Frontal cortex (tissue), 4 donors: Measurements from ENCODE around the gene SHC1. TPM values are rescaled to one million over a fixed set of nuclear protein-coding genes. Genes with fewer than 3 reads are reported as not detected.

Source experiments
- DNase-seq, 2 donors: peaks; one replicate each; pipeline ENCODE4 v3.0.0; 2012; ENCODE audit warnings: low spot score in 2 of 2
- FAIRE-seq: peaks from 2 replicates; lab custom pipeline; 2012; peaks lifted over from hg19 to GRCh38; lab: Jason Lieb, UNC
- total RNA-seq: library from RNA; depleted of rRNA; stranded (reverse); fragments of >200 nt; gene quantifications from one replicate; pipeline ENCODE4 v1.2.3, GENCODE V29; 2014
- donor health status: control.
- donor health status: control.
- donor health status: control.

The SHC1 gene
- total RNA-seq, 1 donor from 2014 or later = 6.9 TPM

DNA sequence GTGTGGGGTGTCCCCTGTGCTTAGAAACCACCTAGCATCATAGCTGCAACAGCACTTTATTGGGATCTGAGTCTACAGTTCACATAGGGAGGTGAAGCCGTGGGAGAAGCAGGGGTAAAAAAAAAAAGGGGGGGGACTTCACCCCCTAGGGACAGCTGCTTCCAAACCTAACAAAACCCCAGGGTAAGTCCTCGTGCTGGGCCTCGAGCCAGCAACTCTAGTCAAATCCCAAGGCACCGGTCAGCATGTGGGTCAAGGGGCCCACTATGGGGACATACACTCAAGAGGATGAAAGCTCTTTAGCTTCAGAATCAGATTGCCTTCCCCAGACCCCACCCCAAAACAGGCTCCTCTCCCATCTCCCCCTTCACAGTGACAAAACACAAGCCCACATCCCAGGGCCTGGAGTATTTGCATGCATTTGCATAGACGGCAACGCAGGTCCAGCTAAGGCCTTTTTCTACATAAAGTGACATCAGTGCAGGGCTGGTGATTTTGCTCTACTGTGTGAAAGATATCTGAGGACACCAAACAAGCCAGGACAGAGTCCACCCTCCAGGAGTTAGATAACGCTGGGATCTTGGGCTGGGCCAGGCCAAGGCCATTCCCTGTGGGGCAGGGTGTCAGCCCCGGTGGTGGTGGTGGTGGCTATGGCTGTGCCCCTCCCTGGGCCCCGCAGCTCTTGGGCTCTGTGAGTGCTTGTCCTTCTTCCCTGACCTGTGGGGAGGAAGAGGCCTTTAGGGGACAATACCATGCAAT lies 26.0 kb downstream of the SHC1 start:
- FAIRE-seq = no peak
- DNase-seq = no peak

DNA sequence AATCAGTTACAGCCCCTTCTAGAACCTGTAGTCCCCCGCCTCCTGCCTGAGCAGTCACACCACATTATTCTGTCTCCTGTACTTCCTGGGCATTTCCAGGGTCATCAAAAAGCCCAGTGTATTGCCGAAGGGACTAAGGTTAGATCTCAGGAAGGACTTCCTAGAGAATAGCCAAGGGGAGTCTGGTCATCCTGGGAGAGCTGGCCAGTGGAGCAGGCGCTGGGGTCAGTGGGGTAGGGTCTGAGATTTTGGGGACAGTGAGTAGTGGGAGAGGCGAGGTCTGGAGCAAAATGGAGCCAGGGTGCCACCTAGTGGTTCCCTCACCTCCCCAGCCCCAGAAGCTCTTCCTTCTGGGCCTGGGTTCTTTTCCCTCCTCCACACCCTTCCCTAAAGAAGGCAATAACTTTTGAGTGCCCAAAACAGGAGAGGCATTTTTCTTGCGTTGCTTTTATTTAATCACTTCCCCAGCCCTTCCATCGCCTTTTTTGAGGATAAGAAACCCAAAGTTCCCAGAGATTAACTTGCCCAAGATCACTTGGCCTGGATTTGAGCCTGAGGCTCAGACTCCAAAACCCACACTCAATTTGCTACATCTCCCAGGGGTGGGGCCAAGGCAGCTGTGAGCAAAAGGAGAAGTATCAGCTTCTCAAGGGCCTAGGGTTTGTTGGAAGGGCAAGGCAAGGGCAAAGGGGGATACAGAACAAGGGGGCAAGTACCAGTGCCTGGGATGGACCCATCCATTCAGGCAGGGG lies 26.7 kb downstream of the SHC1 start:
- DNase-seq (peak in 1 of 2 donors; percentile 57), FAIRE-seq (no peak)

GRCh38 chr1:154941333-154942013 lies 29.1 kb downstream of the SHC1 start:
- DNase-seq (no peak), FAIRE-seq (no peak)

DNA sequence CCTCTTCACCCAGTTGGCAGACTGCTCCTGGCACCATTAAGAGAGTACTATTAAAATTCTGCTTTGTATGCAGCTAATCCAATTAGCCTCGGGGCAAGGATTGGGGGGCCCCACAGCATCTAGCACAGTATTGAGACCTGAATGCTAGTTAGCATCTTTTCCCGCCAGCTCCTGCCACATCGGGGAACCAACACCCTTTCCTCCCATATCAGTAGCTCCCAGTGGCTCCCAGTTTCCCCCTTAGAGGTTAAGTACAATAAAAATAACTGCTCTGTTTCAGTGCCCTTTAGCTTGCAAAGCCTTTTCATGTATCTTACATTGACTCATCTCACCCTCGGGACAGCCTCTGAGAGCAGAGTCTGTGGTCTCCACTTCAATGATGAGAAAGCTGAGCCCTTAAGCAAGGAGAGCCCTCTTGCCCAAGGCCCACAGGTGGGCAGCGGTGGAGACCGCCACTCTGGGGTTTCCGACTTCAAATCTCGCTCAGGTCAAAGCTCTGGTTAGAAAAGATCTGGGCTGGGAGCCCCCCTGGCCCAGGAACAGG lies 29.8 kb downstream of the SHC1 start:
- FAIRE-seq = no peak
- DNase-seq = no peak

- no peak for FAIRE-seq
- no peak for DNase-seq
Observed at GRCh38 chr1:154940213-154940560, 30.4 kb downstream of the SHC1 start.

DNA sequence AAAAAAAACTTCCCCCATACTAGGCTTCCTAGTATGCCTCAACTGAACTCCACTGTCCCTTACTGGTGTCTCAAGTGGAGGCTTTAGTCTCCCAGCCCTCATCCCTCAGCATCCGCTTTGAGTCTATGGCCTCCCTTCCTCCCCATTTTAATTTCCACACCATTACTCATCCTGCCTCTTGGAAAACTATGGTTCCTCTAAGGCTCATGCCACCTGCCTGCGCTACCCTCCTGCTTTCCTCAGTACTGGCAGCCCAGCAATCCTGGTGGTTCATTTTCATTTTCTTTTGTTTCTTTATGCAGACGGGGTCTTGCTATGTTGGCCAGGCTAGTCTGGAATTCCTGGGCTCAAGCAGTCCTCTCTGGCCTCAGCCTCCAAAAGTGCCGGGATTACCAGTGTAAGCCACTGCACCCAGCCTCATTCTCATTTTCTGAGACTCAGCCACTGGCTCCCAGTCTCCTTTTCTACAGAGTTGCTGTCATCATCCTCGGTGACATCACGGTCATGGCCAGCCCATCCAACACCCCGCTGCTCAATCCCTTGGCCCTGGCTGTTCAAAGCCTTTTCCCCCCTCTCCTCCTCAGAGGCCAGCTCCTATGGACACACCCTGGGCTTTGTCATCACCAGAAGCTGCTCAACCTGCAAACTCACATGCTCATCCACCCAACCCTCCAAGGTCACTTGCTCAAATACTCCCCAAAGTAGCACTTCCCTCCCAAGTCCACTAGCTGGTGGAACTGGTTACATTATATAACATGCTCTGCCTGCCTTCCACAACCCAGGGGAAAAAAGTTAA lies 31.7 kb downstream of the SHC1 start:
- DNase-seq = no peak
- FAIRE-seq = no peak

DNA sequence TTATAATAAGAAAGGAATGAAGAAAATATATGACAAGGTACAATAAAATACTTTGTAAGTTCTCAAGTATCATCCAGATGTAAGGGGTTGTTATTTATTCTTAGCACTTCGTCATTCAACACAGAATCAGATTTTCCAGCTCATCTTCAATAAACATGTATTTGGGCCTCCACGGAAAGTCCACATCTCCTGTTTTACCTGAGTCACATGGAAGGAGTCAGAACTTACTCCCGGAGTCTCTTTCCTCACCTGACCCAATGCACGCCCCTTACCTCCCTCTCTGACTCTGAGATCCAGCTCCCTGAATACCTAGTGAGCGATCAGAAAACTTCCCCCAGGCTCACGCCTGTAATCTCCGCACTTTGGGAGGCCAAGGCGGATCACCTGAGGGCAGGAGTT lies 32.6 kb downstream of the SHC1 start:
- no peak for DNase-seq
- FAIRE-seq = no peak

DNA sequence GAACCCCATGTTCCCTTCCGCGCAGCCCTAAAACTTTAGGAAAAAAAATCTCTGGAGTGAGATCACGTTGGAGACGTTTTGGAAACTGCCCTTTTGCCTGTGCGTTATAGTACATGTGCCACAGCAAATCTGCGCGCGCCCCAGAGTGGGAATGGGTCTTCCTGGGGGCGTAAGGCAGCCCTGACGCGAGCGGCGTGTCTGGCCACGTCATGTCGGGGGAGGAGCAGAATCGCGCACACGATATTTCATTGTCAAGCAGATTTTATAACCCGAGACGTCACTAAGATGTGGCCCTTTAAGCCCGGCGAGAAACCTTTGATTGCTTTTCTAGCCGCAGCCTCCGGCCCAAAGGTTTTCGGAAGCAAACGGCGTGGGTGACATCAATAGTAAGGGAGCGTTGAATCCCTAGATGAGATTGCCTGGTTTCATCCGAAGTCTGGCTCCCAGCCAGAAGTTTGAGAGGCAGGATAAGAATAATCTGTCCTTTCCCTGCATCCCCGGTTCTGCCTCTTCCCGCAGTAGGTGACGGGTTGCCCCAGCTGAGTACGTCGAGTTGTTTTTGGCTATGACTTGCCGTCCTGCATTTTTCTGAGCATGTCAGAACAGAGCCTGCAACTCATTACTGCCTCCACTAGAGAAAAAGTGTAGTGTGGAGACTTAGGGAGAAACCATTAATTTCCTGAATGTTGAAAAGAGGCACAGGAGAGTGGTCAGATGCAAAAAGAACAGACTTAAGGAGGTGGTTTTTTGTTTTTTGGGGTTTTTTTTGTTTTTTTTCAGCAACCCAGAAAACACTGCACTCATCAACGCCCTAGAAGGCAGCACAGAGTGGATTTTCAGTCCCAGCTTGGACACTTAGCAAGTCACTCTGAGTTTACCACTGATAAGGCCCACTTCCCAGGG lies 33.2 kb downstream of the SHC1 start:
- no peak for FAIRE-seq
- peak; percentile 86 to 91 for DNase-seq

DNA sequence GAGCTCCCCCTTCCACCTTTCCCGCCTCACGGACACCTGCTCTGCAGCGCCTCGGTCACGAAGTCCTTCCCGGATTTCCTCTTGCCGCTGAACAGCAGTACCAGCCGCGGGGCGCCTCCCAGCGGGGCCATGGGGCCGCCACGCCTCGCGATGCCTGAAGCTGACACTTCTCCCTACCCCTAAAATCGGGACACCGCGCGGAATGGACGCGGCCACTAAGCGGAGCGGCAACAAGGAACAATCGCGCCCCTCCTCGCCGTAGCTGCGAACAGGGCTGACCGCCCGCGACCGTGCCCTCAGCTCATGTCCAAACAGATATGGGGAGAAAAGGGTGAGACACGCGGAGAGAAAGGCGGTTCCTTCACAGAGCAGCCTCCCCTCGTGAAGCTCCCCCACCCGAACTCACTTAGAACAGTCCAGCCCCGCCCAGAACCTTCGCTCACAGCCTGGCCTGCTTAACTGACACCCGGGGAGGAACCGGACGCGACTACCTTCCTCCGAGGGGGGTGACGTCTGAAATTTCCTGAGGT lies 33.9 kb downstream of the SHC1 start, which contains the start of gene PMVK:
TSS of gene PMVK (minus strand) at position 165 of the 530 bp plus-strand sequence. CDS start at position 131, 34 bp downstream.
- DNase-seq = peak; percentile 89 to 93
- no peak for FAIRE-seq

DNA sequence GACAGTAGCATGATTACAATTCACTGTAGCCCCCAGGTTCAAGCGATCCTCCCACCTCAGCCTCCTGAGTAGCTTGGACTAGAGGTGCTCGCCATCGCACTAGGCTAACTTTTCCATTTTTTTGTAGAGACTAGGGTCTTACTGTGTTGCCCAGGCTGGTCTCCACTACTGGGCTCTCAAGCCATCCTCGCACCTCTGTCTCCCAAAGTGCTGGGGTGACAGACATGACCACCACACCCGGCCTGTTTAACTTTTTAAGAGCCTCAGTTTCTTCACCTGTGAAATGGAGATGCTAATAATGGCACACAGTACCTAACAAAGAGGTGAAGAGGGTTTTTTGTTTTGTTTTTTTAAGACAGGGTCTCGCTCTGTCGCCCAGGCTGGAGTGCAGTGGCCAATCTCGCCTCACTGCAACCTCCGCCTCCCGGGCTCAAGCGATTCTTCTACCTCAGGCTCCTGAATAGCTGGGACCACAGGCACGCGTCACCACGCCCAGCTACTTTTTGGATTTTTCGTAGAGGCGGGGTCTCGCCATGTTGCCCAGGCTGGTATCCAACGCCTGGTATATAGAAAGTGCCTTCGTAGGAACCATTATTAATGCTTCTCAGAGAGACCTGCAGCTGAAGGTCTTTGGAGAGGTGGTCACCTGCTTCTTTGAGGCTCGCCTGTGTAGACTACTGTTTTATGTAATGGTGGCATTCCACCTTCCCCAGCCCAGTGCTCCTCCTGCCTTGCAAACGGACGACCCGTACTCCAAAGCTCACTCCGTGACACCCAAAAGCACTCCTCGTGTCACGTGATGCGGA lies 34.6 kb downstream of the SHC1 start:
- DNase-seq (no peak), FAIRE-seq (no peak)

DNA sequence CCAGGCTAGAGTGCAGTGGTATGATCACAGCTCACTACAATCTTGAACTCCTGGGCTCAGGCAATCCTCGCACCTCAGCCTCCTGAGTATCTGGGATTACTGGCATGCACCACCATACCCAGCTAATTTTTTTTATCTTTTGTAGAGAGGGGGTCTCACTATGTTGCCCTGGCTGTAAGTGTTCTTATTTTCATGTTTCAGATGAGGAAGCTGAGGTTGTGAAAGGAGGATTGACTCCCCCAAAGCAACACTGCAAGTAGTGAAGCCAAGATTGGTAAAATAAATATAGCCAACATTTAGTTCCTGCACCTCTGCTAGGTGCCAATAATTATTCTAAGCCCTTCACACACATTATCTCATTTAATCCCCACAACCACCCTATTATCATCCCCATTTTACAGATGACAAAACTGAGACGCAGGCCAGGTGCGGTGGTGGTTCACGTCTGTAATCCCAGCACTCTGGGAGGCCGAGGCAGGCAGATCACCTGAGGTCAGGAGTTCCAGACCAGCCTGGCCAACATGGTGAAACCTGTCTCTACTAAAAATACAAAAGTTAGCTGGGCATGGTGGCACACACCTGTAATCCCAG lies 36.1 kb downstream of the SHC1 start:
- FAIRE-seq = no peak
- DNase-seq = no peak

DNA sequence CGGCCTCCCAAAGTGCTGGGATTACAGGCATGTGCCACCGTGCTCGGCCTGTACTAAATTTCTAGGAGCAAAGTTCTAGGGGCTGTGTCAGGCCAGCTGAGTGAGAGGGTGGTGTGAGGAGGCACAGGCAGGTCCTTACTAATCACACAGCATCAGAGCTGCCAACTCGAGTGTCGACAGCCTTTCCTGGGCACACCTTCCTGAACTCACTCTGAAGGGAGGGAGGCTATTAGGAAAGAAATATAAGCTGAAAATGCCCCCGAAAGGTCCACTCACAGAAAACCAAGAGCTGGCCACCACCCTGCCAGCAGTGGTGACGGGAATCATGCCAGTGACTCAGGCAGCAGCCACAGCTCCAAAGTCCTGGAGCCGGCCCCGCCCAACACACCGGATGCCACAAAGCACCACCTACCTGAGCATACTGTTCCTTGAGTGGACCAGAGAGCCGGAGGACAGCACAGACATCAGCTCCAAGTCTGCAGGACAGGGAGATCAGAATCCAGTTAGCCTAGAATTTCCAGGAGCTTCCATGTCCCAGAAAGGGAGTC lies 38.5 kb downstream of the SHC1 start:
- DNase-seq = no peak
- FAIRE-seq = no peak

DNA sequence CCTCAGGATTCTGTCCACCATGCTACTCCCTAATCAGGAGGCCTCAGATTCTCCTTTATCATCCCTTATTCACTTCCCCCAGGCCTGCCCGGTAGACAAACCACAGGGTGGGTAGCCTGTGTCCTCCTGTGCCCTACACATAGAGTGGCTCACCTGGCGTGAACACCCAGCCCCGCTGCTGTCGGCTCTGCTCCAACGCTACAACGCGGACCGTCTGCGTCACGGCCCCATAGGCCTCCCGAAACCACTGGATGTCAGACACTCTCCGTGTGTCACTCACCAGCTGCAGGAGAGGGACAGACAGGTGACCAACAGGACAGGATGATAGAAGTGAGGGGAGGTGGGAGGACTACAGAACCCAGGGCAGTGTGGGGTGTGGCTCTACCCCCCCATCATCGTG lies 44.3 kb downstream of the SHC1 start:
- no peak for FAIRE-seq
- DNase-seq = no peak

GRCh38 chr1:154925335-154926170 lies 45.0 kb downstream of the SHC1 start:
- DNase-seq (no peak), FAIRE-seq (no peak)

- FAIRE-seq (no peak), DNase-seq (no peak)
Observed at GRCh38 chr1:154923695-154924094, 46.9 kb downstream of the SHC1 start.

DNA sequence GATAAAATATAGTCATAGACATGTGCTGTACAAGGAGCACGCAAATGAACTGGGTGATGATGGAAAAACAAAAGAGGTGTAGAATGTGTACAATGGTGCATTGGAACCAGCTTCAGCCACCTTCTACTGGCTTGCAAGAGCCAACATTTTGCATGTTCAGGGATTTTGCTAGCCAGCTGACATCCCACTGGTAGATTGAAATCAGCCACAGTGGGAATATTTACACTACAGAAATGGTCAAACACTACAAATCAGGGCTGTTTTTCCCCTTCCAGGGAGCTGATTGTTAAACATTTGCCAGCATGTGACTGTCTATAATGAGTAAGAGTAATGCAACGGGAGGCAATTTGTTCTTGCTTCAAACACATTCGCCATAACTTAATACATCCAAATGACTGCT lies 57.3 kb downstream of the SHC1 start:
- no peak for FAIRE-seq
- DNase-seq = no peak
